Activated CD4-positive, alpha-beta T cell treated with anti-CD3 and anti-CD28 coated beads, Interleukin-2, amount 50 U/mL, for 24 hours (primary cell): Measurements from ENCODE around the gene EMC9.
A peak's percentile ranks its signal among the peaks of the same experiment; 100 is the strongest.

Experiments
- DNase-seq, 2 donors: peaks; one replicate each; pipeline ENCODE4 v3.0.0-alpha.2; 2020; ENCODE audit warnings: low read depth in 1 of 2, low spot score in 1 of 2

EMC9 gene

DNA sequence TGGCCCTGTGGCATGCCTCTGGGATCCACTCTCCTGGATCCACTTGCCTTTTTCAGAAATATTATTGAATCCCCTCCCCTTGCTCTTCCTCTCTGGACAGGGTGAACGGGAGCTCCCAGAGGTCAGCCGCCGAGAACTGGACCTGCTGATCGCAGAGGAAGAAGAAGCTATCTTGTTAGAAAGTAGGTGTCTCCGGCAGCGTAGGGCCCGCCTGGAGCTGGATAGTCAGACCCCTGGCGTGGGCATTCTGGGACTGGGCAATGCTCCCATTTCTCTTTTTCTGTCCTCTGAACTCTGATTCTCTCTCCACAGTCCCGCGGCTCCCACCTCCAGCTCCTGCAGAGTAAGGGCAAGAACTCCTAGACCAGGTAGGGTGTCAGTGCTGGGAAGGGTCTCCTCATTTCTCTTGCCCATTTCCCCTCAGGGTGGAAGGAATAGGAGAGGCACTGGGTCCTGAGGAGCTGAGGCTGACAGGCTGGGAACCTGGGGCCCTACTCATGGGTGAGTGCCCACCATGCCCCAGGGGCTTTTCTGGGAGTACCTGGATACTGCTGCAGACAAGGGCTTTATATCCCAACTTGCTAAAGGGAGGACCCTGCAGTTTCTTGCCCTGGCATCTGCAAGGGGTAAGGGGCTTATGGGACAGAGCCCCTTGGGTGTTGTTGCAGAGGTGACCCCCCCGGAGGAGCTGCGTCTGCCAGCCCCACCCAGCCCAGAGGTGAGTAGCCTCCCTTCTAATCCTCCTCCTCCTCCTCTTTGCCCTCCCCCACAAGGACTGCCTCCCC lies 35.8 kb upstream of the EMC9 start:
- no peak for DNase-seq

DNA sequence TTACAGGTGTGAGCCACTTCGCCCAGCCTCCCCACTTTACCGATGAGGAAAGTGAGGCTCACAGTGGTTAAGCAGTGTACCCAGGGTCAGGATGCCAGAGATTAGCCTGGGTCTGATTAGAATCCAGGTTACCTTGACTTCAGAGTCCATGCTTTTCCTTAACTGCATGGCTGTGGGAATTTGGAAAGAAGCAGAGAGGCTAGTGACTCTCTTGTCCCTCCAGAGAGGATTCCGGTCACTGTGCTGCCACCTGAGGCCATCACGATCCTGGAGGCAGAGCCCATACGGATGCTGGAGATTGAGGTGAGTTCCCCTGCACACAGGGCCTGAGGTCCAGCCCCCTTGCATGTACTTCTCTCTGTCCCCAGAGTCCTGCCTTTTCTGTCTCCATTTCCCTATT lies 35.2 kb upstream of the EMC9 start:
- no peak for DNase-seq

DNA sequence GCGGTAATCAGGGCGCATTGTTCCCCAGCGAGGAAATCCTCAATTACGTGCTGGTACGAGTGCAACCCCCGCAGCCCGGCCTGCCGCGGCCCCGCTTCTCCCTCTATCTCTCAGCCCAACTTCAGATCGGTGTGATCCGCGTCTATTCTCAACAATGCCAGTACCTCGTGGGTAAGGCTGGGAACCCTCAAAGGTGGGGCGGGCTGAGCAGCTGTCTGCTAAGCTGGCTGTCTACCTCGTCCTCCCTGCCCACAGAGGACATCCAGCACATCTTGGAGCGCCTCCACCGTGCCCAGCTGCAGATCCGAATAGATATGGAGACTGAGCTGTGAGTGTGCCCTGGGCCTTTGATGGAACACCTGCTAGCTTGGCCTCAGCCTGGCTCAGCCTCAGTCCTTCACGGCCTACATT lies 31.5 kb upstream of the EMC9 start:
- no peak for DNase-seq

DNA sequence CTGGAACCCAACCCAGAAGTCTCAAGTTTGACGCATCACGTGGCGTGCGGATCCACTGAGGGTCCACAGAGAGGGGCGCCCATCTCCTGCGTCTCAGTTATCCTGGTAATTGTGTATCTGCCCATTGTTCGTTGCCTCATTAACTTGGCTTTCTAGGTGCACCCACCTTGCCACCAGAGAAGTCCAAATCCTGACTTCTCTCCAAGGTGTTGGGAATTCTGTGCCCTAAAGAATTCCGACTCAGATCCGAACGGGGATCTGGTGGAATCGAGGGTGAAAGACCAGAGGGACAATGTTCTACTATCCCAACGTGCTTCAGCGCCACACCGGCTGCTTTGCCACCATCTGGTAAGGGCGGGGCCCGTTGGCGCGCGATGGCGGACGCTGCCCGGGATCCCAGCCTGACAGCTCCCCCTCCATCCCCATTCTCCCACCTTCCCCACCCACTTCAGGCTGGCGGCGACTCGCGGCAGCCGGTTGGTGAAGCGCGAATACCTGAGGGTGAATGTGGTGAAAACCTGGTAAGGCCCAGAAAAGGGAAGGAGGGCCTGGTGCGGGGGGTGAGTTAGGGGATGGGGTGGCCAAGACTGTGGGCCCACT lies 31.0 kb upstream of the EMC9 start:
- no peak for DNase-seq

DNA sequence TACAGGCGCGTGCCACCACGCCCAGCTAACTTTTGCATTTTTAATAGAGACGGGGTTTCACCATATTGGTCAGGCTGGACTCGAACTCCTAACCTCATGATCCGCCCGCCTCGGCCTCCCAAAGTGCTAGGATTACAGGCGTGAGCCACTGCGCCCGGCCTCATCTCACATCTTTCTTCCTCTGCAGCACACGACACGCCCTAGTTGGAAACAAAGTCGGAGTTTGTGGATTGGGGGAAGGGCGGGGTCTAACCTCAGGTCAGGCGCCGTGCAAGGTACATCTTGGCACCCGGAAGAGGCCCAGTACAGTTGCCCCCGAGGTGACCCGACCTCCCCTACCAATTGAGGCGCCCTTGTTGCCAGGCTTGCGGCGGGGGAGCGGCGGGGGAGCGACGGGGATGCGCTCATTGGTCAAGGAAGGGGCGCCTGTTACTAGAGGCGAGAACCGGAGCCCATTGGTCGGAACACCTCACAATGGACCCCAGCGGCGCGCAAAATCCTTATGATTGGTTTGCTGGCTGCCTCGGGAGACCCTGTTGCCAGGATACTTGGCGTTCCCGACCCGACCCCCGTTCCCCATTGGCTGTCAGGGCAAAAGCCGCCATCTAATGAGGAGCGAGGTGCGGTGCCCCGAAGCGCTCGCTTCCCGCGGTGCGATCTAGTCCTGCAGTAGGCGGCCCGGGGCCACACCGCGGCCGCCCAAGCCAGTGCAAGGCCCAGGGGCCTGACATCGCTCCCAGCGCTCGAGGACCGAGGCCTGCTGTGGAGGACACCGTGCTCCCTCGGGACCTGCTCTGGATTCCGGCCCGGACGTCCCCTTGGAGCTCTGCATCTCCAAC lies 30.2 kb upstream of the EMC9 start, which contains the start of gene REC8:
TSS of gene REC8 (plus strand) at position 659 of the 839 bp plus-strand sequence. CDS start 473 bp downstream, outside the sequence.
- peak; percentile 38 to 51 for DNase-seq

DNA sequence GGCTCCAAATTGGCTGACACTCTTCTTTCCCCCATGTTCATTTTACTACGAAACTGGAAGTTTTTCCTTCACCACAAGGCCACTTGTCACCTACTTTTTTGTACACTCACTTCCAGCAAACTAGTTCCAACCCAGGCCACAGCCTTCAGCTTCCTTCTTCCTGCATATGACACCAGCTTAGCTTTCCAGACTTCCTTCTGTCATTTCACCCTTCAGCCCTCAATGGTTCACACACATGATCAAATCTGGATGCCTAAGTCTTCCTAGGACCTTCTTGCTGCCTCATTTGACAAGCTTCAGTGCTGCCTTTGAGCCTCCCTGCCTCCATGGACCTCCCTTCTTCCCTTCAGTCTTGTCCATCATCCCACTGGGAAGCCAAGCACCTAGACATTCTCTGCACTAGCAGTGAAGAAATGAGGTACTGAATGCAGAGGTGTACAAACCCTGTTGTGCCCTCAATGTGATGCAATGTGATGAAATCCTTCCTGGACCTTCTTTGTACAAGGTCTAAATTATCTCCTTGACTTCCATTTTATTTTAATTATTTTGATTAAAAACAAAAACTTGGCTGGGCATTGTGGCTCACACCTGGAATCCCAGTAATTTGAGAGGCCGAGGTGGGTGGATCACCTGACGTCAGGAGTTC lies 26.2 kb upstream of the EMC9 start:
- no peak for DNase-seq

DNA sequence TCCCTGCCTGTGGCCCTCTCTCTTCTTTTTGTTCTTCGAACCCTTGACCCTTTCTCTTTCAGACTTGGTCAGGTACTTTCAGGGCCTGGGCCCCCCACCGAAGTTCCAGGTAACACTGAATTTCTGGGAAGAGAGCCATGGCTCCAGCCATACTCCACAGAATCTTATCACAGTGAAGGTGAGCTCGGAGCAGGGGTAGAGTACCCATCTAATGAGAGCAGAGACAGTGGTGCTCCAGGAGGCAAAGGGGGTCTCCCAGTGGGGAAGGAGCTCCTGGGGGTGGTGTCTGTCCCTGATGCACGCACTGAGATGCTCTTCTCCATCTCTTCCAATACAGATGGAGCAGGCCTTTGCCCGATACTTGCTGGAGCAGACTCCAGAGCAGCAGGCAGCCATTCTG lies 24.4 kb upstream of the EMC9 start:
- DNase-seq = no peak

DNA sequence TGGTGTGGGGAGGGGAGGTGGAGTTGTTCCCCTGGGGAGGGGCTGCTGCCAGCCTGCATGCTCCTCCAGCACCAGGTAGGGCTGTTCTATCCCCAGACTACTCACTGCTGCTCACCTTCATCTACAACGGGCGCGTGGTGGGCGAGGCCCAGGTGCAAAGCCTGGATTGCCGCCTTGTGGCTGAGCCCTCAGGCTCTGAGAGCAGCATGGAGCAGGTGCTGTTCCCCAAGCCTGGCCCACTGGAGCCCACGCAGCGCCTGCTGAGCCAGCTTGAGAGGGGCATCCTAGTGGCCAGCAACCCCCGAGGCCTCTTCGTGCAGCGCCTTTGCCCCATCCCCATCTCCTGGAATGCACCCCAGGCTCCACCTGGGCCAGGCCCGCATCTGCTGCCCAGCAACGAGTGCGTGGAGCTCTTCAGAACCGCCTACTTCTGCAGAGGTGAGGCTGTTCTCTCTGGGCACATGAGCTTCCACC lies 23.2 kb upstream of the EMC9 start:
- DNase-seq = no peak

DNA sequence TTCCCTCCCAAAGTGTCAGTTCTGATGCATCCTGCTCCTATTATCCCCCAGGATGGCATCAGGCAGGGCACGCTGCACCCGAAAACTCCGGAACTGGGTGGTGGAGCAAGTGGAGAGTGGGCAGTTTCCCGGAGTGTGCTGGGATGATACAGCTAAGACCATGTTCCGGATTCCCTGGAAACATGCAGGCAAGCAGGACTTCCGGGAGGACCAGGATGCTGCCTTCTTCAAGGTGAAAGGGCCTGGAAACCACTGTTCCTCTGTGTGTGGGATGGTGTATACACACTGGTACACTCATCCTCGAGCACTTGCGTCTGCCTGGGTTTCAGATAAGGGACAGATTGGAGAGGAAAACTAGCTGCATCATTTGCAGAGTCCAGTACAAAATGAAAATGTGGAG lies 20.7 kb upstream of the EMC9 start:
- DNase-seq = no peak

DNA sequence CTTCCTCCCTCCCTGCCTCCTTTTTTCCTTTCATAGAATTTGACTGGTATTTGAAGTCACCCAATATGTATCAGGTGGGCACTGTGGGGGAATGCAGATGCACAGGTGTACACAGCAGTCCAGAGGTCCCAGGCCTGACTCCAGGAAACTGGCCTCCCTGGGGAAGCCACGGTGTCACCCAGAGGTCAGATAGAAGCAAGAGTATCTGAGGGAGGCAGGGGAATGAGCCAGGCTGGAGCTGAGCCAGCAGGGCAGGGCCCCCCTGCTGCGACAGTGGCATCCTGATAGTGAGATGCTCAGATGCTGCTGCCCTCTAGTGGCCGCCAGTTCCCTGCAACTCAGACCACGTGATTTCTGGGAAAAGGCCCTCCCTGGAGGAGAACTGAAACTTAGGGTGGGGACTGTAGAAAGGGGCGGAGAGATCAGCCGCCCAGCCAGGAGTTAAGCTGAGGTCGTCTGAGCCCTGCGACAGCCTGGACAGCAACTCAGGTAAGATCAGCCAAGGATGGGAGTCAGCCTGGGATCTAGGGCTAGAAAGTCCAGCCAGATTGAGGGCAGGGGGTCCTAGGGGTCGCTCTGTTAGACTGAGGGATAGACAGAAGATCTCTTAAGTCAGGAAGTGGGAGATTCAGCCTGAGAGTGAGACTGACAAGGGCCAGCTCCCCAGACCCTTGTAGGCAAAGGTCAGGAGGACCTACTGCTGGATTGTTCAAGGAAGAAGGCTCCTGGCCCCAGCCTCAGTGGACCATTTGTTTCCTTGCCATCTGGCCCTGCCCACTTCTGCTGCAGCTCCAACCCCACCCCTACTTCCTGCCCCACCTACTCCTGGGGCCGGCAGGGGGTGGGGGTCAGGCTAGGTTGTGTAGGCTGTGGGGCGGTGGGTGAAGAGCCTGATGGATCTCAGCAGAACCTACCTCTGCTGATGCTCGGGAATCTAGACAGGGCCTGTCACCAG lies 19.7 kb upstream of the EMC9 start, which contains the start of gene IRF9:
TSS of gene IRF9 (plus strand) at position 416 of the 955 bp plus-strand sequence. CDS start 880 bp downstream, outside the sequence.
- DNase-seq = peak; percentile 99 to 100

DNA sequence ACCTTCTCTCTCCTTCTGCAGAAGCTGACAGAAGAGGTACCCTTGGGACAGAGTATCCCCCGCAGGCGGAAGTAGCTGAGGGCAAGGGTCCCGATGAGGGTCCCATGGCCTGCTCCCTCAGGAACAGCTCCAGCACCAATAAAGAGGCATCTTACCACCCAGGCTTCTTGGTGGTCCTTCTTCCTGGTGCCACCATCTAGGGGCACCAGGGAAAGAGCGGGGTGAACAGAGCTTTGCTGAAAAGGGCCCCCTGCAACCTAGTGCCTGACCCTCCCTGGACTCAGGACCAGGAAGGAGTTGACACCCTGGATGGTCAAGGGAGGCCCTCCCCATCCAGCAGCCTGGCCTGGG lies 19.1 kb upstream of the EMC9 start:
- DNase-seq = no peak

DNA sequence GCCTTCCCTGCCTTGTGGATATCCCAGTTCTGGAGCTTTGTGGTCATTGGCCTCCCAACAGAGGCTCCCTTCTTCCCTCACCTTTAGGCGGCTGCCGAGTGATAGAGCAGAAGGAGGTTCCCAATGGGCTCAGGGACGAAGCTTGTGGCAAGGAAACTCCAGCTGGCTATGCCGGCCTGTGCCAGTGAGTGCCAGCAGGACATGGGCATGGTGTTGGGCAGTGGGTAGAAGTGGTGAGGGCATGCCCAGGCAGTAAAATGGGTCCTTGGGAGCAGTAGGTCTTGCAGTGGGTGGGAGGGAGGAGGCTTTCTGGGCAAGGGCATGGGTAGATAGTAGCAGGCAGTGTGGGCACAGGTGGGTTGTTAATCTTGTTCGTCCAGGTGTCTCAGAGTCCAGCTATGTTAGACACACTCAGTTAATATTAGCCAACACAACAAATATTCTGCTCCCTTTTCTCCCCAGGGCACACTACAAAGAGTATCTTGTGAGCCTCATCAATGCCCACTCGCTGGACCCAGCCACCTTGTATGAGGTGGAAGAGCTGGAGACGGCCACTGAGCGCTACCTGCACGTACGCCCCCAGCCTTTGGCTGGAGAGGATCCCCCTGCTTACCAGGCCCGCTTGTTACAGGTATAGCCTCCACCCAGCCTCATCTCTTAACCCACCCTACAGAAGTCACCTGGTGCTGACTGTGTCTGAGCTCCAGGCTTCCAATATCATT lies 18.5 kb upstream of the EMC9 start:
- DNase-seq = no peak

DNA sequence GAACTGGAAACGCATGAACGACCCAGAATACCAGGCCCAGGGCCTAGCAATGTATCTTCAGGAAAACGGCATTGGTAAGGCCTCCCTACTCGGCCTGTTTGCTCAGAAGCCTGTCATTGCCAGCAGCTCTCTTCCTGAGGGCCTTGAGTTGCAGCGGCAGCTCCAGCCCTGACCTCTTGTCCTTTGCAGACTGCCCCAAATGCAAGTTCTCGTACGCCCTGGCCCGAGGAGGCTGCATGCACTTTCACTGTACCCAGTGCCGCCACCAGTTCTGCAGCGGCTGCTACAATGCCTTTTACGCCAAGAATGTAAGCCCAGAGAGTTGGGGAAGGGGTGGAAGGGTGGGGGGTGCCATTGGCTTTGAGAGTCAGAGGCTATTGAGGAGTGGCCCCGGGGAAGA lies 15.9 kb upstream of the EMC9 start:
- DNase-seq = no peak

DNA sequence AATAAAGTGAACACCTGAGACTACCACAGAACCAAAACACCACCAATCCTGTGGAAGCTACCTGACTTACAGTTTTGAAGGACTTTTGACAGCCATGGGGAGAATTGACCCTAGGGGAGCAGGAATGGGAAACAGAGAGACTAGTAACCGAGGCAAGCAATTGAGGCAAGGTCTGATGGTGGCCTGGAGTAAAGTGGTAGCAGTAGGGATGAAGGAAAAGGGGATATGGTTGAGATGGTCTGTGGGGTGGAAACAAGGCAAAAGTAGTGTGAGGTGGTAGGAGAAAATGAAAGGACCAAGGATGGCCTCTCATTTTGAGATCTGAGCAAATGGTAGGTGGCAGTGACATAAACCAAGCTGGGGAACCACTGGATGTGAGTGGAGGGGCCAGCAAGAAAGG lies 15.4 kb upstream of the EMC9 start:
- no peak for DNase-seq

DNA sequence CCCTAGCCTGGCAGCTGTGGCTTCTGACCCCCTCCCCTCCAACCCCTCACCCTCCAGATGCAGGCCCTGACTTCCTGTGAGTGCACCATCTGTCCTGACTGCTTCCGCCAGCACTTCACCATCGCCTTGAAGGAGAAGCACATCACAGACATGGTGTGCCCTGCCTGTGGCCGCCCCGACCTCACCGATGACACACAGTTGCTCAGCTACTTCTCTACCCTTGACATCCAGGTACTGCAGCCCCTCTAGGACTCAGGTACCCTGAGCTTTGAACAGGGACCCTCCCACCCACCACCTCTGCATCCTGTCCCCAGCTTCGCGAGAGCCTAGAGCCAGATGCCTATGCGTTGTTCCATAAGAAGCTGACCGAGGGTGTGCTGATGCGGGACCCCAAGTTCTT lies 13.7 kb upstream of the EMC9 start:
- DNase-seq = no peak

DNA sequence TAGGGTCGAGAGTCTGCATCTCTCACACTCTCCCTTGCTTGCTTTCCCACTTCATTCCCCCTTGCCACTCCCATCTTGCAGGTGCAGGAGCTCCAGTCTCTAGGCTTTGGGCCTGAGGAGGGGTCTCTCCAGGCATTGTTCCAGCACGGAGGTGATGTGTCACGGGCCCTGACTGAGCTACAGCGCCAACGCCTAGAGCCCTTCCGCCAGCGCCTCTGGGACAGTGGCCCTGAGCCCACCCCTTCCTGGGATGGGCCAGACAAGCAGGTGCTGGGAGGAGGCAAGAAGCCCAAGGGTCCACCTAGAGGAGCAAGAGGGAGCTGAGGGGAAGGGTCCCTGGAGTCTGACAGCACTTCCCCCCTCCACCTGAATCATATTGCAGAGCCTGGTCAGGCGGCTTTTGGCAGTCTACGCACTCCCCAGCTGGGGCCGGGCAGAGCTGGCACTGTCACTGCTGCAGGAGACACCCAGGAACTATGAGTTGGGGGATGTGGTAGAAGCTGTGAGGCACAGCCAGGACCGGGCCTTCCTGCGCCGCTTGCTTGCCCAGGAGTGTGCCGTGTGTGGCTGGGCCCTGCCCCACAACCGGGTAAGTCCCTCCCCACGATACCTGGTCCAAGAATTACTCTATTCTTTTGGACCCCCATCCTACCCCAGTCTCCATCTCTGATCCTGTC lies 10.2 kb upstream of the EMC9 start:
- DNase-seq = no peak

DNA sequence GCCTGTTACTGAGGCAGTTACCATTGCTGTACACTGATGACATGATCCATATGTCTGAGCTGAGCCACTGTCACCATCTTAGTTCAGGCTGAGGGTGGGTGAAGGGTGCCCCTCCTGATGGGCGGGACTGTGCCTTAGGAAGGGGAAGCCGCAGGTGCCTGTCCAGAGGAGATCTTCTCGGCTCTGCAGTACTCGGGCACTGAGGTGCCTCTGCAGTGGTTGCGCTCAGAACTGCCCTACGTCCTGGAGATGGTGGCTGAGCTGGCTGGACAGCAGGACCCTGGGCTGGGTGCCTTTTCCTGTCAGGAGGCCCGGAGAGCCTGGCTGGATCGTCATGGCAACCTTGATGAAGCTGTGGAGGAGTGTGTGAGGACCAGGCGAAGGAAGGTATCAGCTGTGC lies 9.6 kb upstream of the EMC9 start:
- DNase-seq = no peak

DNA sequence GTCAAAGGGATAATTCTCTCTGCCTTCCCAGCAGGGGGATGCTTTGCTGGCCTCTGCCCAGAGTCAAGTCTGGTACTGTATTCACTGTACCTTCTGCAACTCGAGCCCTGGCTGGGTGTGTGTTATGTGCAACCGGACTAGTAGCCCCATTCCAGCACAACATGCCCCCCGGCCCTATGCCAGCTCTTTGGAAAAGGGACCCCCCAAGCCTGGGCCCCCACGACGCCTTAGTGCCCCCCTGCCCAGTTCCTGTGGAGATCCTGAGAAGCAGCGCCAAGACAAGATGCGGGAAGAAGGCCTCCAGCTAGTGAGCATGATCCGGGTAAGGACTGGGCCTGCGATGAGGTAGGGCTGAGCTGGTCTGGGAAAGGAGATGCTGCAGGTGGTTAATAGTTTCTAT lies 9.2 kb upstream of the EMC9 start:
- DNase-seq = no peak

DNA sequence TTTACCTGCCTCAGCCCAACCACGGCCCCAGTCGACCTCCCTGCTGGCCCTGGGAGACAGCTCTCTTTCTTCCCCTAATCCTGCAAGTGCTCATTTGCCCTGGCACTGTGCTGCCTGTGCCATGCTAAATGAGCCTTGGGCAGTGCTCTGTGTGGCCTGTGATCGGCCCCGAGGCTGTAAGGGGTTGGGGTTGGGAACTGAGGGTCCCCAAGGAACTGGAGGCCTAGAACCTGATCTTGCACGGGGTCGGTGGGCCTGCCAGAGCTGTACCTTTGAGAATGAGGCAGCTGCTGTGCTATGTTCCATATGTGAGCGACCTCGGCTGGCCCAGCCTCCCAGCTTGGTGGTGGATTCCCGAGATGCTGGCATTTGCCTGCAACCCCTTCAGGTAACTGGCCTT lies 8.7 kb upstream of the EMC9 start:
- no peak for DNase-seq
